Activated naive CD4-positive, alpha-beta T cell treated with anti-CD3 and anti-CD28 coated beads, Interleukin-2, amount 50 U/mL, for 72 hours (primary cell): ENCODE measurements around the gene RAB10. TPM values are rescaled to one million over a fixed set of nuclear protein-coding genes. Genes with fewer than 3 reads are reported as not detected.
"Not testable (repeated sequence)": the region's sequence is repeated elsewhere in the genome, so short reads cannot be mapped to it uniquely, and the experiment has no call there.

ENCODE experiments used
- ATAC-seq, 2 donors: fragments of 150-1000 bp; cut with Tn5 transposase; 2 replicates each; pipeline ENCODE4 v1.10.0; 2021; ENCODE audit warnings: mild to moderate bottlenecking in 2 of 2, moderate library complexity in 2 of 2
- DNase-seq, 2 donors: peaks; one replicate each; pipeline ENCODE4 v3.0.0; 2021 to 2022; ENCODE audit warnings: low spot score in 2 of 2
- H3K27ac Mint-ChIP-seq, 2 donors: one replicate each; pipeline ENCODE4 v1.8.0; 2022; ENCODE audit warnings: mild to moderate bottlenecking in 2 of 2, mixed read lengths in 2 of 2
- H3K36me3 Mint-ChIP-seq, 2 donors: one replicate each; pipeline ENCODE4 v1.8.0; 2022; ENCODE audit warnings: mixed read lengths in 2 of 2
- H3K9me3 Mint-ChIP-seq, 2 donors: one replicate each; pipeline ENCODE4 v1.8.0; 2022; ENCODE audit warnings: mixed read lengths in 2 of 2
- total RNA-seq, 2 donors: library from RNA; stranded (reverse); gene quantifications; one replicate each; pipeline ENCODE4 v1.2.3, GENCODE V29; 2022

The RAB10 gene
- total RNA-seq, 2 donors from 2014 or later = 83.1 to 90.1 TPM

- peaks cover 0 to 4% of the 10 kb centered on the region in 2 donors for H3K9me3 Mint-ChIP-seq
- H3K36me3 Mint-ChIP-seq = peaks cover 0 to 13% of the 10 kb centered on the region in 2 donors
- ATAC-seq (no peak), DNase-seq (no peak)
- no peak overlapping the region for H3K27ac Mint-ChIP-seq
Measured at GRCh38 chr2:26070730-26071129, 36.8 kb downstream of the RAB10 start.

GRCh38 chr2:26072925-26073768 lies 39.3 kb downstream of the RAB10 start:
- H3K9me3 Mint-ChIP-seq = peaks cover 0 to under 1% of the 10 kb centered on the region in 2 donors
- no peak overlapping the region for H3K27ac Mint-ChIP-seq
- DNase-seq (no peak), ATAC-seq (no peak)
- H3K36me3 Mint-ChIP-seq = peaks cover 0 to 6% of the 10 kb centered on the region in 2 donors

DNA sequence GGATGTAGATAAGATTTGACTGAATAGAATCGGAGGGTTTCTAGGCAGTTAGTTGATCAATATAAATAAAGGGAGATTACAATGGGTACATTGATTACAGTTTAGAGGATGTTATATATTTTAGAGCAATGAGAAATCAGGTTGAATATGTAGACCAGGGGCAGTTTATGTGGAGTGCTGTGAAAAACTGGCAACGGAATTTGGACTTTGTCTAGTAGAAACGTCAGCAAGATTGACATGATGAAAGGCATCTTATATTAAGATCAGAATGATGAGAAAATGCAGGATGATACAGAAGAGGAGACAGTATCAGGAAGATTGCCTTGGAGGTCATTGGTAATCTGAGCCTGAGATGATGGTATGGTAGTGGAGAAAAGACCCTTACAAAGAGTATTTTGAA lies 39.9 kb downstream of the RAB10 start:
- DNase-seq = no peak
- H3K27ac Mint-ChIP-seq = no peak overlapping the region
- H3K36me3 Mint-ChIP-seq = peaks cover 0 to 13% of the 10 kb centered on the region in 2 donors
- ATAC-seq = no peak
- H3K9me3 Mint-ChIP-seq = peaks cover 0 to 6% of the 10 kb centered on the region in 2 donors

DNA sequence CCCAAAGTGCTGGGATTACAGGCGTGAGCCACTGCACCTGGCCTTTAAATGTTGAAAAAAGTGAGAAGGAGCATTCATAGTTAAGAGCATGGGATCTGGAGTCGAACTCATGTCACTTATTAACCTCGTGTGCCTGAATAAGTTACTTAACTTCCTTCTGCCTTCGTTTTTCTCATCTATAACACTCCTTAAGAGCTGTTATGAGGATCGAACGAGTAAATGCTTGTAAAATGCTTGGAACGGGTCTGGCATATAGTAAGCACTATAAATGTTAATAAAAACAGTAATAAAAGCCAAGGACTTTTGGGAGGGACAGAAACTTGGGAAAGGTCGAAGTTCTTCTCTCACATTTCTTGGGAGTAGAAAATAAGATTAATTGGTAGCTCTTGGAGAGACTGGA lies 40.8 kb downstream of the RAB10 start:
- H3K27ac Mint-ChIP-seq = no peak overlapping the region
- ATAC-seq = no peak
- peaks cover 0 to 6% of the 10 kb centered on the region in 2 donors for H3K9me3 Mint-ChIP-seq
- peaks cover 0 to 17% of the 10 kb centered on the region in 2 donors for H3K36me3 Mint-ChIP-seq
- DNase-seq = no peak

DNA sequence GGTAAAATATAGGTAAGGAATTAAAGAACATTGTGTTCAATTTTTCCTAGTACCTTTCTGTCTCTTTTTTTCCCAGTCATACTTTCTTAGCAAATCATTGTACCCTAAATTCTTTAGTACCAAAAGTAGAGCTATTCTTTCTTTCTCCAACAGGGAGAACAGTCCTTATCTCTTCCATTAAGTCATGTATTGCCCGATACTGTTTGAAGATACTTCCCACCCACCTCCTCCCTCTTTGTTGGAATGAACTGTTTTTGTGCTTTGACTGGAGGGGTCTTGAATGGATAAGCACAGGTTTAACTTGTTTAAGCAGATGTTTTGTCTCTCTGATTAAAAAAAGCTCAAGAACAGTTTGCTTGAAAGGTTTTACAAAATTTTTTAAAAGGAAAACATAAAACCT lies 41.3 kb downstream of the RAB10 start:
- peaks cover 0 to 17% of the 10 kb centered on the region in 2 donors for H3K36me3 Mint-ChIP-seq
- no peak for DNase-seq
- peaks cover 0 to 6% of the 10 kb centered on the region in 2 donors for H3K9me3 Mint-ChIP-seq
- no peak for ATAC-seq
- H3K27ac Mint-ChIP-seq = no peak overlapping the region

GRCh38 chr2:26076001-26076587 lies 42.2 kb downstream of the RAB10 start:
- Mint-ChIP-seq H3K9me3 (peaks cover 8 to 14% of the 10 kb centered on the region in 2 donors), H3K36me3 (peaks cover 7 to 26% of the 10 kb centered on the region in 2 donors), H3K27ac (no peak overlapping the region)
- no peak for DNase-seq
- no peak for ATAC-seq

GRCh38 chr2:26077291-26077690 lies 43.4 kb downstream of the RAB10 start:
- Mint-ChIP-seq H3K27ac (no peak overlapping the region), H3K9me3 (peaks cover 11 to 17% of the 10 kb centered on the region in 2 donors), H3K36me3 (peaks cover 10 to 30% of the 10 kb centered on the region in 2 donors)
- DNase-seq = no peak
- ATAC-seq = no peak

DNA sequence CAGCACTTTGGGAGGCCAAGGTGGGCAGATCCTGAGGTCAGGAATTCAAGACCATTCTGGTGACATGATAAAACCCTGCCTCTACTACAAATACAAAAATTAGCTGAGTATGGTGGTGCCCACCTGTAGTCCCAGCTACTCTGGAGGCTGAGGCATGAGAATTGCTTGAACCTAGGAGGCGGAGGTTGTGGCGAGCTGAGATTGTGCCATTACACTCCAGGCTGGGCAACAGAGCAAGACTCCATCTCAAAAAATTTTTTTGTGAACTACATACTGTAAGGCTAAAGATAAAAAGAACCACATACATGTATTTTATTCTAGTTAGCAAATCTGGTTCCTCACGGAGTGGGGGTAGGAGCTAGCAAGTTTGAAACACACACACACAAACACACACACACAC lies 45.1 kb downstream of the RAB10 start:
- Mint-ChIP-seq H3K9me3 (peaks cover 11 to 17% of the 10 kb centered on the region in 2 donors), H3K27ac (no peak overlapping the region), H3K36me3 (peaks cover 10 to 33% of the 10 kb centered on the region in 2 donors)
- DNase-seq (no peak), ATAC-seq (no peak)

- Mint-ChIP-seq H3K27ac (no peak overlapping the region), H3K36me3 (peaks cover 10 to 42% of the 10 kb centered on the region in 2 donors), H3K9me3 (peaks cover 11 to 17% of the 10 kb centered on the region in 2 donors)
- DNase-seq (no peak), ATAC-seq (no peak)
Measured at GRCh38 chr2:26080356-26080755, 46.5 kb downstream of the RAB10 start.

DNA sequence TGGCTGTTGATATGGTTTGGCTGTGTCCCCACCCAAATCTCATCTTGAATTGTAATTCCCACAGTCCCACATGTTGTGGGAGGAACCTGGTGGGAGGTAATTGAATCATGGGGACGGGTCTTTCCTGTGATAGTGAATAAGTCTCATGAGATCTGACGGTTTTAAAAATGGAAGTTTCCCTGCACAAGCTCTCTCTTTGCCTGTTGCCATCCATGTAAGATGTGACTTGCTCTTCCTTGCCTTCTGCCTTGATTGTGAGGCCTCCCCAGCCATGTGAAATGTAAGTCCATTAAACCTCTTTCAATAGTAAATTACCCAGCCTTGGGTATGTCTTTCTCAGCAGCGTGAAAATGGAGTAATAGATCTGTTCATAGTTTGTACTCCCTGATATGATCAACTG lies 47.0 kb downstream of the RAB10 start:
- Mint-ChIP-seq H3K9me3 (peaks cover 11 to 17% of the 10 kb centered on the region in 2 donors), H3K36me3 (peaks cover 10 to 45% of the 10 kb centered on the region in 2 donors)
- not testable (repeated sequence) for DNase-seq, ATAC-seq, H3K27ac Mint-ChIP-seq

- DNase-seq (no peak), ATAC-seq (no peak)
- H3K27ac Mint-ChIP-seq = no peak overlapping the region
- H3K36me3 Mint-ChIP-seq = peaks cover 10 to 45% of the 10 kb centered on the region in 2 donors
- peaks cover 11 to 17% of the 10 kb centered on the region in 2 donors for H3K9me3 Mint-ChIP-seq
Measured at GRCh38 chr2:26081556-26081955, 47.7 kb downstream of the RAB10 start.

GRCh38 chr2:26086155-26086637 lies 52.3 kb downstream of the RAB10 start:
- DNase-seq (peak in 1 of 2 donors; percentile 15), ATAC-seq (peak; percentile 85)
- H3K9me3 Mint-ChIP-seq = peaks cover 1 to 2% of the 10 kb centered on the region in 2 donors
- H3K27ac Mint-ChIP-seq = peak overlapping the region; percentile 38 to 61
- H3K36me3 Mint-ChIP-seq = peaks cover 1 to 18% of the 10 kb centered on the region in 2 donors

DNA sequence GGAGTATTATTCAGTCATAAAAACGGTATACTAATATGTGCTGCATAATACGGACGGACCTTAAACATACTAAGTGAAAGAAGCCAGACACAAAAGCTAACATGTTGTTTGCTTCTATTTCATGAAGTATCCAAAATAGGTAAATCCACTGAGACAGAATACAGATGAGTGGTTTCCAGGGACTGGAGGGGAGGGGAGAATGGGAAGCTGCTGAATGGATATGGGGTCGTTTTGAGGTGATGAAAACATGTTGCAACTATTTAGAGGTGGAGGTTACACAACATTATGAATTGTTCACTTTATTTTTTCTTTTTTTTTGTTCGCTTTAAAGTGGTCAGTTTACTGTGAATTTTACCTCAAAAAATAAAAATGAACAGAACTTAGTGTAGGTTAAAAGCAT lies 52.9 kb downstream of the RAB10 start:
- peaks cover 0 to 15% of the 10 kb centered on the region in 2 donors for H3K36me3 Mint-ChIP-seq
- H3K9me3 Mint-ChIP-seq = no peaks in the 10 kb centered on the region
- DNase-seq (no peak), ATAC-seq (peak in 1 of 2 donors; percentile 9)
- peak overlapping the region in 1 of 2 donors; percentile 38 for H3K27ac Mint-ChIP-seq

DNA sequence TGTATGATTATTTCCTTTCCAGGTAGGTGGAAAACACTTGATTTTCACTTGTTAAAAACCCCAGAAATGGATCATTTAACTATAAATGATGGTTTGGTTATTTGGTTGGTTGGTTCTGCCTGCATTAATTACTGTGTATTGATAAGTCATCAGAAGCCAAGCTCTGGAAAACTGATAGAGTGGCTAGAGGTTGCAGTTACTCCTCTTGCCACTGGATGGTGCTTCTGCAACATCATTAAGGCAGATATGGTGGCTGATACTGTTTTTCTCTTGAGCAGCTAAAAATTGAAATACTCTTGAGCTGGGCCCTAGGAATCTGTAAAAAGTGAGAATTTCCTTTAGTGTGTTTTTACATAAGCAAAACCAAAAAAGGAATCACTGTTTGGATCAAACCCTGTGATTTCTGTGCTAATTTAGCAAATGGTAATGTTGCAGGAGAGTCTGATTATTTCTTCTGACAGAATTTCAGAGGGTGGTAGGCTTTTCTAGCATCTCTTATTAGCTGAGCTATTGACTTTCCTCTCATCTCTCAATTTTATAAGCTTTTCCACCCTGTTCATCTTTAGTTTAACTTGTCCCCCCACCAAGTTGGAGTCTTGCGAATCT lies 54.3 kb downstream of the RAB10 start:
- Mint-ChIP-seq H3K27ac (no peak overlapping the region), H3K36me3 (peaks cover 0 to 15% of the 10 kb centered on the region in 2 donors), H3K9me3 (no peaks in the 10 kb centered on the region)
- ATAC-seq (peak in 1 of 2 donors; percentile 40), DNase-seq (no peak)

DNA sequence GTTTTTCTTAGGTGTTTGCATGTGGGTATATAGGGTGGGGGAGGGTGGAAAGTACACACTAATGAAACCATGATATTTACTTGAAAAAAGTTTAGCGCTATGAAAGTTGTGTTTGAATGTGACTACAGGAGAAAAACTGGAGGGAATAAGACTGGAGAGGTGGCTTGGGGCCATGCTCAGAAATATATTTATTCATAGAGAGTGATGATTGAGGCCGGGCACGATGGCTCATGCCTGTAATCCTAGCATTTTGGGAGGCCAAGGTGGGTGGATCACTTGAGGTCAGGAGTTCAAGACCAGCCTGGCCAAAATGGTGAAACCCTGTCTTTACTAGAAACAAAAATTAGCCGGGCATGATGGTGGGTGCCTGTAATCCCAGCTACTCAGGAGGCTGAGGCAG lies 55.0 kb downstream of the RAB10 start:
- not testable (repeated sequence) for H3K27ac Mint-ChIP-seq, ATAC-seq, DNase-seq, H3K9me3 Mint-ChIP-seq
- peaks cover 0 to 11% of the 10 kb centered on the region in 2 donors for H3K36me3 Mint-ChIP-seq

DNA sequence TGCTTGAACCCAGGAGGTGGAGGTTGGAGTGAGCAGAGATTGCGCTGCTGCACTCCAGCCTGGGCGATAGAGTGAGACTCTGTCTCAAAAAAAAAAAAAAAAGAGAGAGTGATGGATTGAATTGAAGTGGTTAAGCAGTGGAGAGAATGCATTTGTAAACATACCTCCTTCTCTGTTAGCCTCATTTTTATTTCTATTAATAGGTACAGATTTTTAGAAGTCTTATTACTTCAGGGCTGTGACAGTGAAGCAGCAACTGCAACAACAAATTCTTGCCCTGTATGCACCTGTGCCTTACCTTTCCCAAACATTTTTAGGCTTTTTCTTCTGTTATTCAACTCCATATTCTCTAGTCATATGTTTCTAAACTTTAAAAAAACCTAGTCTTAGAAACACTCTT lies 55.5 kb downstream of the RAB10 start:
- Mint-ChIP-seq H3K27ac (no peak overlapping the region), H3K36me3 (peaks cover 0 to 7% of the 10 kb centered on the region in 2 donors), H3K9me3 (no peaks in the 10 kb centered on the region)
- DNase-seq (no peak), ATAC-seq (no peak)

- DNase-seq (no peak), ATAC-seq (no peak)
- Mint-ChIP-seq H3K36me3 (peaks cover 4 to 5% of the 10 kb centered on the region in 2 donors), H3K9me3 (no peaks in the 10 kb centered on the region), H3K27ac (no peak overlapping the region)
Measured at GRCh38 chr2:26095758-26096157, 61.9 kb downstream of the RAB10 start.
